Activated naive CD8-positive, alpha-beta T cell (primary cell): Measurements from ENCODE around the gene RPS6KA2.
"Not testable (repeated sequence)": the region's sequence is repeated elsewhere in the genome, so short reads cannot be mapped to it uniquely, and the experiment has no call there.

Experiments
- H3K27ac Mint-ChIP-seq: one replicate; pipeline ENCODE4 v1.8.0; 2021; ENCODE audit warnings: mixed read lengths
- H3K27me3 Mint-ChIP-seq: one replicate; pipeline ENCODE4 v1.8.0; 2021; ENCODE audit warnings: mixed read lengths
- H3K36me3 Mint-ChIP-seq: one replicate; pipeline ENCODE4 v1.8.0; 2021; ENCODE audit warnings: mixed read lengths
- H3K4me1 Mint-ChIP-seq: one replicate; pipeline ENCODE4 v1.8.0; 2021; ENCODE audit warnings: low read depth, mixed read lengths
- H3K4me3 Mint-ChIP-seq: one replicate; pipeline ENCODE4 v1.8.0; 2021; ENCODE audit warnings: mild to moderate bottlenecking, mixed read lengths
- H3K9me3 Mint-ChIP-seq: one replicate; pipeline ENCODE4 v1.8.0; 2021; ENCODE audit warnings: low read depth, mixed read lengths

The RPS6KA2 gene

DNA sequence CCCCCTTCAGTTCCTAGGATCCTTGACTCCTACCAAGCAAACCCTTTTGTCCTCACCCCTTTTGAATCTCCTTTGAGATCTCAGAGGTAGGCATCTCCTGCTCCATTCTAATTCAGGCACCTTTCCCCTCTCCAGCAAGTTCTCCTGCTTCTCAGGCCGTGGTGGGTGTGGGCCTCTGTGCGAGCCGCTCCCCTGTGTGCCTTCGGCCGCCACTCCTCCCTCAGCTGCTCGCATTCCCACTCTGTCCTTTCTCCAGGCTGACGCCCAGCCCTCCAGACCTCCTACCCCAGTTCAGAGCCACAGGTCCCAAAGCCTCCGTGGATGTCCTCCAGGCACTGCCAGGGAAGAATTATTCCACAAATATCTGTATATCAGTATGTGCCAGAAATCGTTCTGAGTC is 19.7 kb upstream of the RPS6KA2 start:
- peaks cover 6% of the 10 kb centered on the region for H3K36me3 Mint-ChIP-seq
- H3K4me1 Mint-ChIP-seq, result no peaks in the 10 kb centered on the region
- H3K27ac Mint-ChIP-seq, result no peak overlapping the region
- H3K4me3 Mint-ChIP-seq, result no peak overlapping the region
- peaks cover 12% of the 10 kb centered on the region for H3K9me3 Mint-ChIP-seq
- peaks cover 3% of the 10 kb centered on the region for H3K27me3 Mint-ChIP-seq

DNA sequence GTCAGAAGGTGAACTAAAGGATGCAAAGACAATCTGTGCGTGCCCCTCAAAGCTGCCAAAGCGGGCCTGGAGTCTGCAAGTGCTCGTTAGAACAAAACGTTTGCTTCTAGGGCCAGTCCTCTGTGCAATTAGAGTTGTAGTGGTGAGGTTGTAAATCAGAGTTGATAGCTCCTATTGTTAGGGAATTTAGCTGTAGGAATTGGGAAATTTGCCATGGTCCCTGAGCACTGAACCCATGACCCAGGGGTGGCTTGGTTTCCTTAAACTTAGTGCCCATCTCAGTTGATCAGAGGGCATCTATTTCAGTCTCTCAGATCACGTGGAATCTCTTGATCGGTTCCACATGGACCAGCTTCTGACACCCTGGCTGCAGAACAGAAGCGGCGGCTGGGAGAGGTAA is 18.8 kb upstream of the RPS6KA2 start:
- peaks cover 3% of the 10 kb centered on the region for H3K27me3 Mint-ChIP-seq
- peaks cover 12% of the 10 kb centered on the region for H3K9me3 Mint-ChIP-seq
- H3K4me1 Mint-ChIP-seq, result no peaks in the 10 kb centered on the region
- peaks cover 6% of the 10 kb centered on the region for H3K36me3 Mint-ChIP-seq
- no peak overlapping the region for H3K27ac Mint-ChIP-seq
- H3K4me3 Mint-ChIP-seq, result no peak overlapping the region

DNA sequence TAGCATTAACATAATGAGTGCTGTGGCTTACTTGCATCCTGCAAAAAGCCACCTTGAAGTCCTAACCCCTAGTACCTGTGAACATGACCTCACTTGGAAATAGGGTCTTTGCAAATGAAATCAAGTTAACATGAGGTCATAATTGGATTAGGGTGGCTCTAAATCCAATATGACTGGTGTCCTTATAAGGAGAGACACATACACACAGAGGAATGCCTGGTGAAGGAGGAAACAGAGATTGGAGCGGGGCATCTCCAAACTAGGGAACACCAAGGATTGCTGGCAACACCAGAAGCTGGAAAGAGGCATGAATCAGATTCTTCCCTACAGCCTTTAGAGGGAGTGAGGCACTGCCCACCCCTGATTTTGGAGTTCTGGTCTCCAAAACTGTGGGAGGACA is 17.6 kb upstream of the RPS6KA2 start:
- Mint-ChIP-seq H3K4me1 (peaks cover 6% of the 10 kb centered on the region), H3K27me3 (peaks cover 3% of the 10 kb centered on the region), H3K27ac (no peak overlapping the region), H3K4me3 (no peak overlapping the region), H3K9me3 (peaks cover 12% of the 10 kb centered on the region), H3K36me3 (peaks cover 6% of the 10 kb centered on the region)

DNA sequence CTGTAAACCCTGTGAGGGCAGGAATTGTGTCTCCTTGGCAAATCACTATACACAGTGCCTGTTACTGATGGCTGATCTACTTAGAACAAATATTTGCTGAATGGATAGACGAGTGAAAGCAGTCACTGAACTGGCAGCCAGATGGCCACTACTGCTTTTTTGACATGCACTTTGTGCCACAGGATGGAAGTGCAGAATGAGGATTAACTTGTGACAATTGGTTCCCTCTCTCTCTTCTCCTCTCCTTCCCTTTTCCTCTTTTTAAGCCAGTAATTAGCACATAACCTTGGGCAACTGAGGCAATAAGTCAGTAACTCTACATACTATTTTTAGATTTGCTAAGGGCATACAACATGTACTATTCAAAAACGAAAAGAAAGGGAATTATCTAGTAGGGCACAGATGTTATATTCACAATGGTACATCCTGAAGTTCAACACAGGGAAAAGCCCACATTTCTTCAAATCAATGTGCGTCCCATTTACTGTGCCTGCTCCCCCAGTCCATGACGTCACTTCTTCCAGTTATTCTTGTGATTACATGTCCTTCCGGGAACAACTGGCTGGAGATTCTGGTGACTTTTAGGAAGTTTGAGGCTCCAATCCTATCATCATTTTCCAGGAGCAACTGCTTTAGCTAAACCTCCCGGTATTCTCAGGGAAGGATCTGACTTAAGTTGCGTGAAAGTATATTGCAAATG is 17.0 kb upstream of the RPS6KA2 start:
- Mint-ChIP-seq H3K27ac (no peak overlapping the region), H3K27me3 (peaks cover 6% of the 10 kb centered on the region), H3K36me3 (peaks cover 6% of the 10 kb centered on the region), H3K4me1 (peaks cover 6% of the 10 kb centered on the region), H3K4me3 (no peak overlapping the region), H3K9me3 (peaks cover 12% of the 10 kb centered on the region)

DNA sequence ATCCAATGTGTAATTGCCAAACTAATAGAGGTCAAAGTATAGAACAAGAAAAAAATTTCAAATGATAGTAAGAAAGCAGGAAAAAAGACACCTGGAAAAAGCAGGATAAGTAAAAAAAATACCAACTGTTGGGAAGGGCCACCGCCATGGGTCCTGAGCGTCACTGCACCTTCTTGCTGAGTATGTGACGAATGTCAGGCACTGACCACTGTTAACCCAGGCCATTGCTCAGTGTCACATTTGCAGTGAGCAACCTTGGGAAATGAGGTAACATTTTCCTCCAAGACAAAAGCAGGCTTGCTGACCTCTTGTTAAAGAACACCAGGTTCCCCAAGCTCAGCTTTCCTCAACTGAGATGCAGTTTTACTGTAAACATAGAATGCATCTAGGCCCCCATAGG is 15.6 kb upstream of the RPS6KA2 start:
- Mint-ChIP-seq H3K27ac (no peak overlapping the region), H3K36me3 (peaks cover 6% of the 10 kb centered on the region), H3K4me1 (peaks cover 6% of the 10 kb centered on the region), H3K4me3 (no peak overlapping the region), H3K9me3 (peaks cover 12% of the 10 kb centered on the region), H3K27me3 (peaks cover 10% of the 10 kb centered on the region)

DNA sequence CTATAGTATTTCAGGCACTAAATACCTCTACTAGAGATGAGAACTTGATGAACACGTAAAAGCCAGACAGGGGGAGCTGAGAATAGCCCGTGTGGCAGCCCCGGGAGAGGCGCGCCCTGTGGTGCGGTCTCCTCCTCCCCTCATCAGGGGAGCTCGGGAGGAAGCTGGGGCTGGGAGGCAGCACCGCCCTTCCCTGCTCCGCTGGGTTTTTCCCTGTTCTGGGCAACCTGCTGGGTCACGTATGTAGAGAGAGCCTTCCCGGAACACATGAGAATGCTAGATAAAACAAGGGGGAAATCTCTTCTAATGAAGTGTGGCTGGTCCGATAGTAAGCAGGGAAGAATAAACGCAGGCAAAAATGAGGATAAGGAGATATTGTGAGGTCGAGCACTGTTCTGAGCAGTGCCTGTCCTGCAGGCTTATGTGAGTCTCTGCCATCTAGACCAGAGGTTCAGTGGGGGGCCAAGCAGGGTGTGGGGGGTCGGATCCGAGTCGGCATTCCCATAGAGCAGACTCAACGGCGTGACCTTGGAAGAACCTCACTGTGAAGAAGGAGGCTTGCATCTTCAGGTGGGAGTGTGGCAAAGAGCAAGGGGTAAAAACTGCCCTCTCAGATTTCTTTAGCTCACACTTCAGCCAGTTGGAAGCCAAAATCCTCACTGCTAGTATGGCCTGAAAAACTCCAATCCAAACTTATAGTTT is 13.4 kb upstream of the RPS6KA2 start:
- no peak overlapping the region for H3K4me3 Mint-ChIP-seq
- H3K4me1 Mint-ChIP-seq, result peaks cover 6% of the 10 kb centered on the region
- no peak overlapping the region for H3K27ac Mint-ChIP-seq
- peaks cover 13% of the 10 kb centered on the region for H3K27me3 Mint-ChIP-seq
- peaks cover 6% of the 10 kb centered on the region for H3K36me3 Mint-ChIP-seq
- peaks cover 12% of the 10 kb centered on the region for H3K9me3 Mint-ChIP-seq

DNA sequence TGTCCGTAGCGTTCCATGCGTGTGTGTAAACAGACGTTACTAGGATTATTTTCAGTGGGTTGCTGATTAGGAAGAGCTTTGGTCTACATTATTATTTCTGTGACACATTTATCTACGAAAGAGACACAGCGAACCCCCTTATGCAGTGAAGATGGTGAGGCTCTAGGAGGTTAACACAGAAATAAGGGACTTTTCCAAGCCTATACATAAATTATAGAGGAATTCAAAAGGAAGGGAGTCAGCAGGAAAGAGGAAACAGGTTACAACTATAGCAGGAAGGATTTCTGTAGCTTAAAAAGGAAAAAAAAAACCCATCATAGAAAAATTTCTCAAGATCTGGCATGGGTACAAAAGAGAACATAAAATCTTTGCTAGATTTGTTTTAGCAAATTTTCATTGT is 12.9 kb upstream of the RPS6KA2 start:
- peaks cover 13% of the 10 kb centered on the region for H3K27me3 Mint-ChIP-seq
- H3K4me1 Mint-ChIP-seq, result peaks cover 6% of the 10 kb centered on the region
- H3K36me3 Mint-ChIP-seq, result peaks cover 6% of the 10 kb centered on the region
- peaks cover 12% of the 10 kb centered on the region for H3K9me3 Mint-ChIP-seq
- H3K27ac Mint-ChIP-seq, result no peak overlapping the region
- H3K4me3 Mint-ChIP-seq, result no peak overlapping the region

DNA sequence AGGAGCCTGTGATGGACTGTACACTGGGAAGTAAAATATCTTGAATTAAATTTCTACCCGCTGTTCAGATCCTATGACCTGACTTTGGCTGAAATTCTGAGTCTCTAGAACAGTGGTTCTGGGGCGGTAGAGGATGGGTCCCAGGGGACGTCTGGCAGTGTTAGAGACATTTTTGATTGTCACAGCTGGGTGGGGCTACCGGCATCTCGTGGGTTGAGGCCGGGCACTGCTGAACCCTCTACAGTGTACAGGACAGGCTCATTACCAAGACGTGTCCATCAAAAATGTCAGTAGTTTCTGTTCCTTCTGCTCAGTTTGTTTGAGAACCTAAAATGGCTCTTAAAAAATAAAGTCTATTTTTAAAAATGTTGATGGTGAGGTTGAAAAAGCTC is 11.5 kb upstream of the RPS6KA2 start:
- Mint-ChIP-seq H3K4me3 (no peak overlapping the region), H3K27me3 (peaks cover 12% of the 10 kb centered on the region), H3K27ac (no peak overlapping the region), H3K9me3 (peaks cover 6% of the 10 kb centered on the region), H3K4me1 (peaks cover 6% of the 10 kb centered on the region), H3K36me3 (peaks cover under 1% of the 10 kb centered on the region)

DNA sequence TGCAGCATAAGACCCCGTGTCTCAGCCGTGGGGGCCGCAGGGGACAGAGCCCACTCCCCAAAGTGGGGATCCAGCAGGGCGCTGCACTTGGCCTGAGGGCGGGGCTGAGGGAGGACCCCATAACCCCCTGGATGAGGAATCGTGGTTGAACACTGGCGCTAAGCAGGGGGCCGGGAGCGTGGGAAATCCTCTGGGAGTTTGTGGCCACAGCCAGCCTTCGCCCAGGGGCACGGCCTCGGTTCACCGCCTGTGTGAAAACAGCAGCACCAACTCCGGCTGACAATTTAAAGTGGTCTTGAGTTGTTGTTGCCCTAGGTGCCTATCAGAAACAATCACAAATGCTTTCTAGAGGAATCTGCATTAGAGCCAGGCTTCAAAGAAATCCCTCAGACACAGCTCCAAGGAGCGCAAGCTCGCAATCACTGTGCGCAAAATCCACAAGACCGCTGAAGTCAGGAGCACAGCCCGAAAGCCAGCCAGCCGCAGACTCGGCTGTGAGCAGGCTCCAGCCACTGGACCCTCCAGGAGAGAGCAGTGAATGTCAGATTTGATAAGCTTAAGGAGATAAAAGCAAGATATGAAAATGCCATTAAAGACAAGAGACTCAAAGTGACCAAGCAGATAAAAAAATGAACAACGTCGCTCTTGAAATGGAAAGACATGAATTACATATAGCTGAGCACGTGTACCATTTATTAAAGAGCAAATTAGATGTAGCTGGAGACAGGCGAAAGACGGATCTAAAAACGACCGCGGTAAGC is 10.9 kb upstream of the RPS6KA2 start:
- H3K4me1 Mint-ChIP-seq, result peaks cover 6% of the 10 kb centered on the region
- H3K27ac Mint-ChIP-seq, result no peak overlapping the region
- no peak overlapping the region for H3K4me3 Mint-ChIP-seq
- peaks cover 12% of the 10 kb centered on the region for H3K27me3 Mint-ChIP-seq
- H3K9me3 Mint-ChIP-seq, result peaks cover under 1% of the 10 kb centered on the region
- H3K36me3 Mint-ChIP-seq, result no peaks in the 10 kb centered on the region

DNA sequence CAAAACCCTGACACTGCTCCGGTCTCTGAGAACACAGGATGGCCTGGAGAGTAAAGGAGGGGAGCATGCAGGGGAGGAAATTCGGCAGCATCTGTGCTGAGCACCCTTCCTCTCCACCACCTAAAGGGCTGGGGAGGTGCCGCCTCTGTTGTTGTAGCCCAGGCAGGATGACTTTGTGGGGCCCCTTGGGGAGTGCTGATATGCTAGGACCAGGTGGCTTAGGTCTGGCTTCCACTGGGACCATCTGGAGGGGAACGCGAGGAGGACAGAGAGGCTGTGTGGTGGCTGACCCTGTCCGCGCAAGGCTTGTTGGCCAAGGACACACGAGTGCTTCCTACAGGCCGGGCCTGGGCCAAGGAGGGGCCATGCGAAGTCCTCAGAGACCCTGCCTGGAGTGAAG is 9.9 kb upstream of the RPS6KA2 start:
- H3K36me3 Mint-ChIP-seq, result no peaks in the 10 kb centered on the region
- no peak overlapping the region for H3K27ac Mint-ChIP-seq
- peaks cover 12% of the 10 kb centered on the region for H3K27me3 Mint-ChIP-seq
- H3K4me3 Mint-ChIP-seq, result no peak overlapping the region
- no peaks in the 10 kb centered on the region for H3K9me3 Mint-ChIP-seq
- H3K4me1 Mint-ChIP-seq, result peaks cover 6% of the 10 kb centered on the region

DNA sequence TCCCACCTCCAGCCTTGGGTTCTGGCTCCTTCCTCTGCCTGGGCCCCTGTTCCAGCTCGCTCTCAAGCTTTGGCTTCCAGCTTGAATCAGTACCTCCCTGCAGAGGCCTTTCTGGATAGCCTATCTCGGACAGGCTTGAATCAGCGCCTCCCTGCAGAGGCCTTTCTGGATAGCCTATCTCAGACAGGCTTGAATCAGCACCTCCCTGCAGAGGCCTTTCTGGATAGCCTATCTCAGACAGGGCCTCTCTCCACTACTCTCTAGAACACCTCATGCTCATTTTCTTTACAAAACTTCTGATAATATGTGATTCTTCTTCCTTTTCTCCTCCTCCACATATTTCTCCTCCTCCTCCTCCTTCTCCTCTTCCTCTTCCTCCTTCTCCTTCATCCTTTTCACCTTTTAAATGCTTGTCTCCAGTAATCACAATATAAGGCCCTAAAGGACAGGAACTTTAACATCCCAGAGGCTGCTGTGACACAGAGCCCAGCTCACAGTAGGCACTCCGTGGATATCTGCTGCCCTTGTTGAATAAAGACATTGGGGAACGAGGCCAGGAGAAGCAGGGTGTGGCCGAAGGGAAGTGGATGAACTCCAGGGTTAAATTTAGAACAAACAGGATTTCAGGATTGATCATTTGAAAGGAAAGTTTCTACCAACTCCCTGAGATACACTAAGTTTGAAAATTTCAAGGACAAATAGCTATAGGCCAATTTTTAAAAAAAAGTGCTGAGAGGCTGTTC is 9.3 kb upstream of the RPS6KA2 start:
- Mint-ChIP-seq H3K36me3 (no peaks in the 10 kb centered on the region), H3K27me3 (peaks cover 12% of the 10 kb centered on the region), H3K9me3 (no peaks in the 10 kb centered on the region), H3K27ac (no peak overlapping the region), H3K4me1 (peaks cover 6% of the 10 kb centered on the region), H3K4me3 (no peak overlapping the region)

DNA sequence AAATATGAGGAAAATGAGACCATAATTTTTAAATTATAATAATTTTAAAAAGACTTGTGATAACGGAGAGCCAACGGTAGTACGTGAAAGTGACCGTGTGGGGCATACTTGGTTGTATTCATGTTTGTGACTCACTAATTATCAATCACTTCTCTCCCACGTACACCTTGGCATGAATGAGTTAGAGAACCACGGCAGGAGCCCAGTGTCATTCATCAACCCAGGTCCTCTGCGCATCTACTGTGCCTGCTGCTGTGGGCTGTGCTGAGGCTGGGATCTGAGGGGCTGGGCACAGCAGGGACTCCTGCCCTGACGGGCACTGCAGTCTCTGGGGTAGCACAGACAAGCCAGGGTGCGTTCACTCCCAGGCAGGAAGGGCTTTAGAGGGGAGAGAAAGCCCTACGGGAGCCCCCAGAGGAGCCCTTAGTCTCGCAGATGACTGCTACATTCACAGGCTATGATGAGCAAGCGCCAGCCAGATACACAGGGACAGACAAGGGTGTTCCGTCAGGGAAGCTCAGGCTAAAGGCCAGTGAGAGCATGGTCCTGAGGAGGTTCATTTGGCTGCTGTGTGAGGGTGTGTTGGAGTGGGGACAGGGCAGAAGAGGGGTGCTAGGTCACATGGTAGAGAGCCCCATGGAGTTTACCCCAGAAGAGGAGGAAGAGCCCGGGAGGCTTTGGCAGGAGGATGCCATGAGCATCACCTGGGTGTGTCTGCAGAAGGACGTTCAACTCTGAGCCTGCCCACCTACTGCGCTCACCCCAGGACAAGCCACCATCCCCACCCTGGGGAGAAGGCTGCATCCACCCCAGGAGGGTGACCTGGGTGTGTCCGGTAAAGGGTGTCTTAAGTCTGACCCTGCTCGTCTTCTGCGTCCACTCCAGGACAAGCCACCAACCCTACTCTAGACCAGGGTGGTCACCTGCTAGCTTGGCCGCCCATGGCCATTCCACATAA is 8.2 kb upstream of the RPS6KA2 start:
- Mint-ChIP-seq H3K27ac (no peak overlapping the region), H3K36me3 (no peaks in the 10 kb centered on the region), H3K9me3 (no peaks in the 10 kb centered on the region), H3K4me3 (no peak overlapping the region), H3K4me1 (peaks cover 3% of the 10 kb centered on the region), H3K27me3 (peaks cover 12% of the 10 kb centered on the region)

DNA sequence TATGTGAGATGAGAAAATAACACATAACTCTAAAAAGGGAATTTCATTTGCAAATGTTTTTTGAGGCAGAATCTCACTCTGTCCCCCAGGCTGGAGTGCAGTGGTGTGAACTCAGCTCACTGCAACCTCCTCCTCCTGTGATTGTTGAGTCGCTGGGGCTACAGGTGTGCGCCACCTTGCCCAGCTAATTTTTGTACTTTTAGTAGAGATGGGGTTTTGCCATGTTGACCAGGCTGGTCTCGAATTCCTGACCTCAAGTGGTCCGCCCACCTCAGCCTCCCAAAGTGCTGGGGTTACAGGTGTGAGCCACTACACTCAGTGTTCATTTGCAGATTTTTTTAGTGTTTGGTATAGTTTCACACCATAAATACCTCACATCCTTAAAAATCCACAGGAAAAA is 7.5 kb upstream of the RPS6KA2 start:
- H3K27ac Mint-ChIP-seq, H3K4me1 Mint-ChIP-seq, H3K4me3 Mint-ChIP-seq, H3K36me3 Mint-ChIP-seq, H3K9me3 Mint-ChIP-seq: not testable (repeated sequence)
- peaks cover 12% of the 10 kb centered on the region for H3K27me3 Mint-ChIP-seq
